ENCODE results near the gene SPACA7.

The SPACA7 gene

GRCh38 chr13:112447761-112448603, 71.8 kb downstream of the SPACA7 start:
- DNase-seq (ENCODE audit: low read depth): no peak

- DNase-seq (ENCODE audit: low read depth): no peak
Measured at GRCh38 chr13:112448621-112449544, 72.7 kb downstream of the SPACA7 start.

DNA sequence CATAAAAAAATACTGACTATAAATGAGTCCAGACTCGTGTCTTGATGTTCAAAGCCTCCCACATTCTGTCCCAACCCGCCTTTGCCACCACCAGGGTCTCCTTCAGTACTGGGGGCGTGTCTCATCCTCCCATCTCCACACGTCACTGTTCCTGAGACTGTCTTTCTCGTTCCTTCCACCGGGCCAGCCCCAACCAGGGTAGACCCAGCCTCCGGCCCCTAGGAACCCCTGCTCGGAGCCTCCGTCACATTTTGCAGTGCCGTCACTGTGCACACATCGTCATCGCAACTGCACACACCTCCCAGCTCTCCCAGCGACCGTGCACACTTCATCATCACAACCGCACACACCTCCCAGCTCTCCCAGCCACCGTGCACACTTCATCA, 73.4 kb downstream of the SPACA7 start:
- no peak for DNase-seq (ENCODE audit: low read depth)

DNA sequence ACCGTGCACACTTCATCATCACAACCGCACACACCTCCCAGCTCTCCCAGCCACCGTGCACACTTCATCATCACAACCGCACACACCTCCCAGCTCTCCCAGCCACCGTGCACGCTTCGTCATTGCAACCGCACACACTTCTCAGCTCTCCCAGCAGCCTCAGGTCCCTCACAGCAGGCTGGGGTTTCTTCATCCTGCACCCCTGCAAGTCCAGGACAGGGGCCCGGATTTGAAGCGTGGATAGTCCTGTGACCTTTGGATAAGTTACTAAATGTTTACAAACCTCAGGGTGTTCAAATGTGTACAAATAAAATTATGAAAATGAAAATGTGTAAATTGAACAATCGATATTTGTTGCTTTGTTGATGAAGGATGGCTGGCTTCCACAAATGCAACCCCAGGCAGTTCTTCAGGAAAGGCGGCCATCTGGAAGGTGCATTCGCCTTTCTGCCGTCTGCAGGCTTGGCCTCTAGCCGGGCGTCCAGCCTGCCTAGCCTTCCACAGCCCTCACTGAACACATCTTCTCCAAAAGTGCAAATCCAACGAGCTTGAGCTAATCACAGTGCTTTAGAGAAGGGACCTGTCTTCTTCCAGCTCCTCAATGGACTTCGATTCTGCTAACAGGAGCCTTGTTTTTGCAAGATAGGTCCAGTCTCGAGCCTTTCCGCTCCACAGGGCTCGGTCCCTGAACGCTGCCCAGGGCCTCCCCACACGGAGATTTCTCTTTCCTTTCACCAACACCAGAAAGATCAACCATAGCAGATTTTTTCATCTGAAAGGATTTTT, 74.2 kb downstream of the SPACA7 start:
- no peak for DNase-seq (ENCODE audit: low read depth)

GRCh38 chr13:112450904-112451240, 74.7 kb downstream of the SPACA7 start:
- DNase-seq (ENCODE audit: low read depth): no peak

DNA sequence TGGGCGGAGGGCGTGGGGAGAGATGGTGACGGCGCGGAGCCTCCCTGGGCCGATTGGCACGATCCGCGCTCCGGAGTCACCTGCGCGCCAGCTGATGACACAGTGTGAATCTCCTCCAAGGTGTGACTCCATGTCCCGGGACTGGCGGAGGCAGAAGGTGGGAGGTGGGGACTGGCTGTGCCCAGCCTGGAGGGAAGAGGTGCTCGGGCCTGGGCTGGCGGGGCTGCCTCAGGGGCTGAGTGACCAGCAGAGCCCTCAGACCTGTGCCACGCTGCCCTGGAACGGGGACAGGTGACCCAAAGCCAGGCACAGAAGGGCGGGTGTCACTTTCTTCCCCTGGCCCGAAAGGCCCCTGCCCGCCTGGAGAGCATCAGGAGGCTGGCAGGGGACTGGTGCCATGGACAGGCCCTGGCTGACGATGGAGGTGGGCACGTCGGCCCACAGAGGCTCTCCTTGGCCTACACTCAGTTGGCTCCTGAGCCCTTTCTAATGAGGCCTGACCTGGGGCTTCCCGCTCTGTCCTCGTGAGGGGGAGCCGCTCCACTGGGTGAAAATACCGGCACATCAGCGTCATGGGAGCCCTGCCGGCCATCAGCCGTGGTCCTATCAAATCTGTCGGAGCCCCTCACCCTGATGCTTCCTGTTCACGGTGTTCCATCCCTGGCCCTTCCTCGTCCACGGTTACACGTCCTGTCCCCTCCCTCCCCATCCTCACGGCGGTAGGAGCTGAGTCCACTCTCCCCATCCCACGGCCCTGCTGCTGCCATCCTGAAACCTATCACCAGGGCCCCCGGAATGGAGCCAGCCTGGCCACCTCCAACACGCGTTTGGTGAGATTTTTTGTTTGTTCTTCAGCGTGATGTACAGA, 75.6 kb downstream of the SPACA7 start:
- DNase-seq (ENCODE audit: low read depth): no peak

DNA sequence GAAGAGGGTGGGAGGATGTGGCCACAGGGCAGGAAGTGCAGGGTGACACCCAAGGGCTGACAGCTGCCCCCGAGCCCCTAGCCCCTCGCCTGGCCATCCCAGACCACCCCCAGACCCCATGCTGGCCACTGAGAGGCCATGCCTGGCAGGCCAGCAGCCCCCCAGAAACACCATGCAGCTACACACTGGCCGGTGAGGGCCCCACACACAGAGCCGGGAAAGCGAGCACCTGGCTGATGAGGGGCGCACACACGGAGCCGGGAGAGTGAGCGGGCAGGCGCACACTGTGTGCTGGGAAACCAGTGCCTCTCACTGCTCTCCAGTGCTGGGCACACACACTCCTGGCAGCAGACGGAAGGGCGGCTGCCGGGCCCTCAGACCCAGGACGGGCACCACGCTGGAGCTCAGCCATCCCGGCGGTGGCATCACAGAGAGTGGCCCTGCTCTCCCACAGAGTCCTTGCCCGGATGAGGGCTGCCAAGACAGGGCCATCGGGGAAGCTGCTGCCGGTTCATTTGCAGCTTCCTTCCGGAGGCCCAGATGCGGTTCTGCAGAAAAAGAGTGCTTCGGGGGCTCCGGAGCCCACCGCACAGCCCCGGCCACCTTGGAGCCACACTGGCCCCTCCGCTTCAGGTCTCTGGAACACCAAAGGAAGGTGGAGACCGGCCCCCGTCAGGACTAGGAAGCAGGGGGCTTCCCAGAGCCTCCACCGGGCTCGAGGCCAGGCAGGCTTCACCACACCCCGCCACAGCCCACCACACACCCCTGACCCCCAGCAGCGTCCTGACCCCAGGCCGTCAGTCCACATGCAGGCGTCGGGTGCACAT, 76.4 kb downstream of the SPACA7 start:
- DNase-seq (ENCODE audit: low read depth): no peak

DNA sequence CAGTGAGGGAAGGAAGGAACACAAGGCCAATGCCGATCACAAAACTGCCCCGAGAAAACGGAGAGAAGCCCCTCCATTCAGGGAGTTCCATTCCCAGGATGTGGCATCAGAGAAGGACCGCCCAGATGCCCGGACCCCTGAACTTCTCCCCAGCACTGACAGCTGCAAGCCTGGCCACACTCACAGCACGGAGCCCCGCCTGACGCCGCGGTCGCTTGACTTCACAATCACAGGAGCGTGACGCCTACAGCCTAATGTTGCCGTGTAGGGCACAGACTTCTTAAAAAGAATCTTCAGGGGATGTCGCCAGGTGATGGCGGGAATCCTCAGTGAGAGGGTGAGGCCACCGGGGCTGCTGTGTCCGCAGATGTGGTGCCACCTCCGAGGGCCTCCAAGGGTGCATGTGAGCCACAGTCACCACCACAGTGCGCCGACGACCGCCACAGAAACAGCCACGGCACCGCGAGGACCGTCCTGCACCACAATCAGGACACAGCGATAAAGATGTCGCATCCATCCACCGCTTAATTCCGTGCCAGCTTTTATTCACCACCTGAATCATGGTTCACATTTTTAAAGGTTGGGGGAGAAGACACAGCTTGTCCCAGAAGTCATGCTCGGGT, 77.2 kb downstream of the SPACA7 start:
- DNase-seq (ENCODE audit: low read depth): no peak

- no peak for DNase-seq (ENCODE audit: low read depth)
Measured at GRCh38 chr13:112453874-112454647, 77.9 kb downstream of the SPACA7 start.

- no peak for DNase-seq (ENCODE audit: low read depth)
Measured at GRCh38 chr13:112454648-112455334, 78.6 kb downstream of the SPACA7 start.

DNA sequence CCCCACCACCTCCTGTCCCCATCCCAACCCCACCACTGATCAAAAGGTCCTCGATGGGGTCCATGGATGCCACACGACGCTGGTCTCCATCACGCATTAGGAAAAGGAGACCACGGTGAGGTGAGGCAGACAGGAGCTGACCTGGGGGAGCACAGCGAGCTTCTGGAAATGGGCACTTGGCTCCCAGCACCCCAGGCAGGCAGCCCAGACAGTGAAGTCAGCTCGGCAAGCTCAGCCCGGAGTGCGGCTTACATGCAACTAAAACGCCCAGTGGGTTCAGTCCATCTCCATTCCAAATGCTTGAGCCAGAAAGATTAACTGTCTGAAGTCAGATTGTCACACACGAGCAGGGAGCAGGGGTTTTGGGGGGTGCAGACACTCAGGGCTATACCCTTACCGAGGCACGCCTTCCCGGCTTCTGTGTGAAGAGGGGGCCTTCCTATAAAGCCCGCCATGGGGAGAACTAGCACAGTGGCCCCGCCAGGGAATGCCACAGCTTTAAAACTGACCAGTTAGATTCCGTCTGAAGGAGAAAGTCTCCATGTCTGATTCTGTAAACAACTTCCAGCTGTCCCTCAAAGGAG, 79.4 kb downstream of the SPACA7 start:
- DNase-seq (ENCODE audit: low read depth): no peak

GRCh38 chr13:112456138-112457056, 80.2 kb downstream of the SPACA7 start:
- DNase-seq (ENCODE audit: low read depth): no peak

GRCh38 chr13:112457081-112457480, 80.9 kb downstream of the SPACA7 start:
- DNase-seq (ENCODE audit: low read depth): no peak

DNA sequence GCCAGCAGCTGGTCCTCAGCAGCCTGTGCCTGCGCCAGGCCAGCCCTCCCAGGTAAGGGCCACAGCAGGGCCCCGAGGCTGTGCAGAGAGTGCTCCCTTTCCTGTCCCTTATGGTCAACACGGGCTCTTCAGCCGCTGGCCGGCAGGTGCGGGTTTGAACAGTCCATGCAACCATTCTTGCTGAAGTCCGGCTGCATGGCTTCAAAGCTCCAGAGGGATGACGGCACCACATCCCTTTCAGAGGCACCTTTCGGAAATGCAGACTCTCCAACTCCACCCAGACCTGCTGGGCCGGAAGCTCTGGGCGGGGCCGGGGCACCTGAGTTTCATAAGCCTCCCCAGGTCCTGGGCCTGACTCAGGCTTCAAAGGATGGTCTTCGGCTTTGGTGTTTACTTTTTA, 81.3 kb downstream of the SPACA7 start:
- DNase-seq (ENCODE audit: low read depth): no peak

- DNase-seq (ENCODE audit: low read depth): no peak
Measured at GRCh38 chr13:112462408-112462807, 86.3 kb downstream of the SPACA7 start.

GRCh38 chr13:112464720-112465119, 88.6 kb downstream of the SPACA7 start:
- no peak for DNase-seq (ENCODE audit: low read depth)

Data from stromal cell of bone marrow (primary cell).